ENCODE data around the gene MEP1A.

GRCh38 chr6:46879003-46879402 is 85.8 kb downstream of the MEP1A start:
- TF ChIP-seq POLR2A (IDR thresholded peaks at IDR 0.05) (no peak), CTCF (IDR thresholded peaks at IDR 0.05) (no peak)
